ENCODE measurements around the gene CCDC24. TPM values are rescaled to one million over a fixed set of nuclear protein-coding genes. Genes with fewer than 3 reads are reported as not detected.

Gene CCDC24
- total RNA-seq, 1 donor from 2014 or later = 3.3 TPM

DNA sequence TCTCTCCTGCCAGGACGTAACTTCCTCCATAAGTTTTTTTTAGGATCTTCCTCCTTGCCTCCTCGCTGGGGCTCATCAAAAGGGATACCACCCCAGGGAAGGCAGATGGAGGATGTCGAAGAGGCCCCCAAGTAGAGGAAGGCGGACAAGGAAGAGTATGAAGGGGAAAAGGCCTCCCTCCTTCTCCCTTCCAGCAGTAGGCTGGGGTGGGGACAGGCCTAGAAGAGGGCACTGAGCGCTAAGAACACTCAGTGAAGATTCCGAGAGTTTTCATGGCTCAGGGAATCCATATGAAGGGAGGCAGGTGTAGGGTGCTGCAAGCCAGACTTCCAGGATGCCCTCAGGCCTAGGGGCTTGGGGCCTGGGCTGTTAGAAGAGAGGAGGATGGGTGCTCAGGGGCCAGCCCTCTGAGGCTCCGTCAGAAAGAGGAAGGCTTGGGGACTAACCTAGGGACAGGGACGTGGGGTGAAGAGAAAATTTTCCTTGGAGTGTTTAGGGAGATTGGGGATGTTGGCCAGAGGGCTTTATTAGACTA is 41.7 kb downstream of the CCDC24 start:
- Histone ChIP-seq H3K27me3 (no peaks in the 10 kb centered on the region), H3K27ac (no peak overlapping the region), H3K36me3 (no peaks in the 10 kb centered on the region), H3K4me1 (peaks cover 26% of the 10 kb centered on the region), H3F3A (ENCODE audit: low read depth) (peaks cover 36% of the 10 kb centered on the region), H3K9ac (no peak overlapping the region), H3K4me2 (no peak overlapping the region), H3K9me3 (ENCODE audit: low read depth) (no peaks in the 10 kb centered on the region), H3K4me3 (no peak overlapping the region), H2AFZ (replicated peaks) (no peak overlapping the region), H4K20me1 (ENCODE audit: low read depth) (no peaks in the 10 kb centered on the region), H3K79me2 (ENCODE audit: low read depth) (peaks cover 13% of the 10 kb centered on the region)
- Mint-ChIP-seq H3K4me1 (peaks cover 55% of the 10 kb centered on the region), H3K9me3 (no peaks in the 10 kb centered on the region), H3K4me3 (peak overlapping the region; percentile 92), H3K36me3 (no peaks in the 10 kb centered on the region), H3K27ac (peak overlapping the region; percentile 10), H3K27me3 (ENCODE audit: insufficient read depth, low read depth) (peaks cover 6% of the 10 kb centered on the region)
- TF ChIP-seq, protein P1, sequence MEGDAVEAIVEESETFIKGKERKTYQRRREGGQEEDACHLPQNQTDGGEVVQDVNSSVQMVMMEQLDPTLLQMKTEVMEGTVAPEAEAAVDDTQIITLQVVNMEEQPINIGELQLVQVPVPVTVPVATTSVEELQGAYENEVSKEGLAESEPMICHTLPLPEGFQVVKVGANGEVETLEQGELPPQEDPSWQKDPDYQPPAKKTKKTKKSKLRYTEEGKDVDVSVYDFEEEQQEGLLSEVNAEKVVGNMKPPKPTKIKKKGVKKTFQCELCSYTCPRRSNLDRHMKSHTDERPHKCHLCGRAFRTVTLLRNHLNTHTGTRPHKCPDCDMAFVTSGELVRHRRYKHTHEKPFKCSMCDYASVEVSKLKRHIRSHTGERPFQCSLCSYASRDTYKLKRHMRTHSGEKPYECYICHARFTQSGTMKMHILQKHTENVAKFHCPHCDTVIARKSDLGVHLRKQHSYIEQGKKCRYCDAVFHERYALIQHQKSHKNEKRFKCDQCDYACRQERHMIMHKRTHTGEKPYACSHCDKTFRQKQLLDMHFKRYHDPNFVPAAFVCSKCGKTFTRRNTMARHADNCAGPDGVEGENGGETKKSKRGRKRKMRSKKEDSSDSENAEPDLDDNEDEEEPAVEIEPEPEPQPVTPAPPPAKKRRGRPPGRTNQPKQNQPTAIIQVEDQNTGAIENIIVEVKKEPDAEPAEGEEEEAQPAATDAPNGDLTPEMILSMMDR (IDR thresholded peaks at IDR 0.05) = no peak
- TF ChIP-seq EZH2phosphoT487 (IDR thresholded peaks at IDR 0.05) = no peak
- TF ChIP-seq EZH2 (IDR thresholded peaks at IDR 0.05) = no peak
- DNase-seq (ENCODE audit: low spot score) = no peak

DNA sequence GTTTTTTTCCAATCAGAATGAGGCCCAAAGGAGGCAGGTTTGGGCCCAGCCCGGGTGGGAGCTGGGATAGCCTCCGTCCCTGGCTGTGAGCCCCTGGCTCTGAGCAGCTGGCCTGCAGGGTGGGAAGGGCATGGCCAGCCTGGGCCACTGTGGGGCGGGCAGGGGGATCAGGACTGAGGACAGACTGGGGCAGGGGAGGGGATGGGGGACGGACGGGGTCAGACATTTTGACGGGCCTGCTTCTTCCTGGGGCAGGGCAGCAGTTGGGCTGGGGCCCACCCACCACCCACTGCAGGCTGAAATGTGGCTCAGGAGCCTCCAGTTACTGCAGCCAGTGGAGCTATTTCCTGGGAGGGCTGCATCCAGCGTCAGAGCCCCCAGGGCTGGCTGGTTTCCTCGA is 42.4 kb downstream of the CCDC24 start:
- H3K4me1 ChIP-seq = peaks cover 26% of the 10 kb centered on the region
- no peaks in the 10 kb centered on the region for H3K36me3 Mint-ChIP-seq
- H3K4me3 ChIP-seq = no peak overlapping the region
- H3F3A ChIP-seq (ENCODE audit: low read depth) = peaks cover 36% of the 10 kb centered on the region
- TF ChIP-seq EZH2phosphoT487 (IDR thresholded peaks at IDR 0.05) = no peak
- TF ChIP-seq EZH2 (IDR thresholded peaks at IDR 0.05) = no peak
- H4K20me1 ChIP-seq (ENCODE audit: low read depth) = no peaks in the 10 kb centered on the region
- H3K4me3 Mint-ChIP-seq = no peak overlapping the region
- no peak for DNase-seq (ENCODE audit: low spot score)
- no peaks in the 10 kb centered on the region for H3K9me3 ChIP-seq (ENCODE audit: low read depth)
- H3K9me3 Mint-ChIP-seq = no peaks in the 10 kb centered on the region
- H3K4me1 Mint-ChIP-seq = peaks cover 54% of the 10 kb centered on the region
- no peak overlapping the region for H2AFZ ChIP-seq (replicated peaks)
- no peak overlapping the region for H3K27ac ChIP-seq
- no peak overlapping the region for H3K4me2 ChIP-seq
- H3K79me2 ChIP-seq (ENCODE audit: low read depth) = peaks cover 8% of the 10 kb centered on the region
- H3K27ac Mint-ChIP-seq = no peak overlapping the region
- H3K27me3 ChIP-seq = no peaks in the 10 kb centered on the region
- H3K36me3 ChIP-seq = no peaks in the 10 kb centered on the region
- H3K9ac ChIP-seq = no peak overlapping the region
- peaks cover 6% of the 10 kb centered on the region for H3K27me3 Mint-ChIP-seq (ENCODE audit: insufficient read depth, low read depth)

DNA sequence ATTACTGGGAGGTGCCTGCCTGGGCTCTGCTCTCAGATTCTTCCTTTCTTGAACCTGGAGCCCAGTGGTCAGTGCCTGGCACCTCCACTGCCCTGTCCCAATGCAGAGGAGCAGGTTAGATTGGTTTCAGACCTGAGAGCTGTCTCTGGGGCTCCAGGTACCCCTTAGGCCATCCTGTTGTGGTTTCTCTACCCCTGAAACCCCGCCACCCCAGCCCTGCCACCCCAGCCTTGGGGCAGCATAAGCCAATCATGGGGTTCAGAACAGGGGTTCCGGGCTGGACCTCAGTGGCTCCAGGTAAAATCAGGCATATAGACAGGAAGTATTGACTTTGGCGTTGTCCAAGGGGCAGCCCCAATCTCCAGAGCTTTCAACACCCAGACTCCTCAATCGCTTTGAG is 43.0 kb downstream of the CCDC24 start:
- no peaks in the 10 kb centered on the region for H3K9me3 Mint-ChIP-seq
- peaks cover 6% of the 10 kb centered on the region for H3K27me3 Mint-ChIP-seq (ENCODE audit: insufficient read depth, low read depth)
- H4K20me1 ChIP-seq (ENCODE audit: low read depth) = no peaks in the 10 kb centered on the region
- no peaks in the 10 kb centered on the region for H3K27me3 ChIP-seq
- peaks cover 48% of the 10 kb centered on the region for H3K4me1 Mint-ChIP-seq
- DNase-seq (ENCODE audit: low spot score) = no peak
- no peak overlapping the region for H3K27ac Mint-ChIP-seq
- peaks cover 22% of the 10 kb centered on the region for H3K4me1 ChIP-seq
- H3K79me2 ChIP-seq (ENCODE audit: low read depth) = peaks cover 1% of the 10 kb centered on the region
- H3K27ac ChIP-seq = no peak overlapping the region
- no peaks in the 10 kb centered on the region for H3K36me3 Mint-ChIP-seq
- H3K36me3 ChIP-seq = no peaks in the 10 kb centered on the region
- H3K4me2 ChIP-seq = no peak overlapping the region
- no peak overlapping the region for H3K4me3 Mint-ChIP-seq
- TF ChIP-seq EZH2 (IDR thresholded peaks at IDR 0.05) (no peak), EZH2phosphoT487 (IDR thresholded peaks at IDR 0.05) (no peak)
- TF ChIP-seq, protein P1 (IDR thresholded peaks at IDR 0.05) = no peak
- peaks cover 33% of the 10 kb centered on the region for H3F3A ChIP-seq (ENCODE audit: low read depth)
- no peak overlapping the region for H3K4me3 ChIP-seq
- no peaks in the 10 kb centered on the region for H3K9me3 ChIP-seq (ENCODE audit: low read depth)
- H2AFZ ChIP-seq (replicated peaks) = no peak overlapping the region
- H3K9ac ChIP-seq = no peak overlapping the region

GRCh38 chr1:44034976-44035716 is 43.7 kb downstream of the CCDC24 start:
- no peaks in the 10 kb centered on the region for H3K36me3 ChIP-seq
- peak overlapping the region; percentile 47 for H3K27ac Mint-ChIP-seq
- H3K4me3 Mint-ChIP-seq = no peak overlapping the region
- TF ChIP-seq, protein P1 (IDR thresholded peaks at IDR 0.05) = no peak
- no peak for TF ChIP-seq EZH2 (IDR thresholded peaks at IDR 0.05)
- TF ChIP-seq EZH2phosphoT487 (IDR thresholded peaks at IDR 0.05) = no peak
- H3K9me3 ChIP-seq (ENCODE audit: low read depth) = no peaks in the 10 kb centered on the region
- H3K27me3 ChIP-seq = no peaks in the 10 kb centered on the region
- H3K79me2 ChIP-seq (ENCODE audit: low read depth) = no peaks in the 10 kb centered on the region
- peaks cover 21% of the 10 kb centered on the region for H3K4me1 ChIP-seq
- no peak overlapping the region for H3K4me3 ChIP-seq
- H3K4me1 Mint-ChIP-seq = peaks cover 43% of the 10 kb centered on the region
- no peak overlapping the region for H3K9ac ChIP-seq
- H3F3A ChIP-seq (ENCODE audit: low read depth) = peaks cover 27% of the 10 kb centered on the region
- no peaks in the 10 kb centered on the region for H3K36me3 Mint-ChIP-seq
- no peaks in the 10 kb centered on the region for H3K9me3 Mint-ChIP-seq
- no peak overlapping the region for H3K27ac ChIP-seq
- no peaks in the 10 kb centered on the region for H4K20me1 ChIP-seq (ENCODE audit: low read depth)
- no peak overlapping the region for H2AFZ ChIP-seq (replicated peaks)
- no peak for DNase-seq (ENCODE audit: low spot score)
- H3K4me2 ChIP-seq = no peak overlapping the region
- peaks cover 6% of the 10 kb centered on the region for H3K27me3 Mint-ChIP-seq (ENCODE audit: insufficient read depth, low read depth)
